HepG2 (cell line): ENCODE data around the gene OR4K17. TPM values are rescaled to one million over a fixed set of nuclear protein-coding genes. Genes with fewer than 3 reads are reported as not detected.

ENCODE experiments used
- ATAC-seq: fragments of 200-7000 bp; cut with Tn5 transposase; 3 replicates; pipeline ENCODE4 v1.9.1; 2020; ENCODE audit warnings: mild to moderate bottlenecking, moderate library complexity
- BruUV-seq: library from RNA; stranded (reverse); fragments of 400-500 nt; replicated peaks from 2 replicates; lab custom pipeline; 2021; lab: Mats Ljungman, UMichigan
- CTCF ChIA-PET: fragments of 300-600 bp; formaldehyde crosslinking; extraction: SDS; loops from one replicate; lab custom pipeline; 2021; ENCODE audit warnings: low total read pairs, inconsistent platforms, low intra/inter-chr PET ratio; lab: Yijun Ruan, JAX
- POLR2A ChIA-PET: fragments of 350-600 bp; sonication (Branson Sonifier 250); formaldehyde crosslinking; loops from one replicate; lab custom pipeline; 2020; ENCODE audit warnings: antibody characterized with exemption, inconsistent platforms; lab: Yijun Ruan, JAX
- DNase-seq: peaks from one replicate; pipeline ENCODE4 v3.0.0-alpha.2; 2015; ENCODE audit warnings: low spot score
- FAIRE-seq: peaks from 3 replicates; lab custom pipeline; 2011; peaks lifted over from hg19 to GRCh38; lab: Jason Lieb, UNC
- H2AFZ ChIP-seq: one replicate; pipeline ENCODE4 v1.6.1; 2011; ENCODE audit warnings: low read length, inconsistent platforms
- H3K27ac ChIP-seq: fragments of 300-600 bp; 3 replicates; pipeline ENCODE4 v1.8.0; 2011; ENCODE audit warnings: mixed run types, mild to moderate bottlenecking, mixed read lengths, low read length, inconsistent platforms; ENCODE audit not compliant: insufficient read depth; ENCODE audit errors: extremely low read length
- H3K27me3 ChIP-seq, 2 experiments: fragments of 200-600 bp in 1 of 2; 2 replicates in 1 of 2; 3 replicates in 1 of 2; pipeline versions ENCODE4 v1.6.0 to v1.8.0; 2011; ENCODE audit warnings: low read length in 2 of 2, mild to moderate bottlenecking in 2 of 2, moderate library complexity in 2 of 2, inconsistent platforms in 1 of 2; ENCODE audit not compliant: insufficient read depth in 2 of 2, control insufficient read depth in 1 of 2
- H3K36me3 ChIP-seq, 2 experiments: fragments of 200-600 bp in 1 of 2; replicated peaks in 1 of 2; 2 replicates in 1 of 2; 3 replicates in 1 of 2; pipeline versions ENCODE4 v1.5.1 to v1.8.0; 2011; ENCODE audit warnings: low read length in 2 of 2, inconsistent platforms in 1 of 2; ENCODE audit not compliant: insufficient read depth in 2 of 2, control insufficient read depth in 1 of 2
- H3K4me1 ChIP-seq: 2 replicates; pipeline ENCODE4 v1.5.1; 2012; ENCODE audit warnings: low read length, inconsistent platforms; ENCODE audit not compliant: insufficient read depth
- H3K4me2 ChIP-seq: 2 replicates; pipeline ENCODE4 v1.6.0; 2011; ENCODE audit warnings: low read depth, low read length, inconsistent platforms
- H3K4me3 ChIP-seq, 3 experiments: fragments of 200-600 bp in 1 of 3; sonication (generic), shearing (Covaris generic) in 1 of 3; replicated peaks in 1 of 3; 2 replicates each; pipeline ENCODE4 v1.5.1; 2011 to 2016; ENCODE audit warnings: low read length in 3 of 3, inconsistent platforms in 2 of 3, low read depth in 2 of 3, mild to moderate bottlenecking in 2 of 3, control low read depth in 1 of 3, mixed read lengths in 1 of 3; ENCODE audit not compliant: insufficient read depth in 1 of 3
- H3K79me2 ChIP-seq: one replicate; pipeline ENCODE4 v1.6.1; 2011; ENCODE audit warnings: low read length, inconsistent platforms; ENCODE audit not compliant: insufficient read depth
- H3K9ac ChIP-seq: 2 replicates; pipeline ENCODE4 v1.6.0; 2011; ENCODE audit warnings: mild to moderate bottlenecking, low read depth, low read length, inconsistent platforms; ENCODE audit not compliant: insufficient read depth
- H3K9me3 ChIP-seq: 2 replicates; pipeline ENCODE4 v1.5.1; 2012; ENCODE audit warnings: mild to moderate bottlenecking, low read length
- H4K20me1 ChIP-seq: 2 replicates; pipeline ENCODE4 v1.6.0; 2011; ENCODE audit warnings: inconsistent platforms, mild to moderate bottlenecking, low read length, moderate library complexity; ENCODE audit not compliant: insufficient read depth
- HMGXB3 ChIP-seq: sonication (generic); formaldehyde crosslinking; IDR thresholded peaks from 2 replicates; pipeline ENCODE4 v1.4.0; 2020; ENCODE audit warnings: missing genetic modification reagents, borderline replicate concordance
- WGBS: methylation state at CpG from one replicate; pipeline ENCODE4 v1.1.6; 2017; ENCODE audit warnings: low lambda C conversion rate; 5-methylcytosine and 5-hydroxymethylcytosine counted together
- in situ Hi-C: cut with HindIII; loops from 2 replicates; pipeline ENCODE4 v1.10.0; 2017; ENCODE audit warnings: low pct_unique_long_range_greater_than_20kb; ENCODE audit not compliant: extremely low pct_ligation_motif_present
- intact Hi-C: fragments of 100-400 bp; cut with micrococcal nuclease; formaldehyde crosslinking; loops from one replicate; pipeline ENCODE4 v1.10.0; 2022; ENCODE audit not compliant: unreplicated experiment
- polyA plus RNA-seq, 8 experiments: library from polyadenylated mRNA; depleted of rRNA in 3 of 8; stranded (reverse) in 7 of 8; unstranded in 1 of 8; fragments of >200 nt; fragmentation: Illumina TruSeq in 4 of 8; extraction: Trizol in 4 of 8; gene quantifications; 2 replicates each; pipeline versions ENCODE4 v1.2.1 to v1.2.3, GENCODE V29; 2011 to 2016; ENCODE audit warnings: low read depth in 4 of 8, missing spikeins in 1 of 8, mixed read lengths in 1 of 8; ENCODE audit not compliant: insufficient read depth in 1 of 8
- total RNA-seq, 5 experiments: library from RNA; depleted of rRNA; stranded (reverse); fragments of >200 nt; fragmentation: Illumina TruSeq; extraction: Trizol; gene quantifications; 2 replicates each; pipeline ENCODE4 v1.2.3, GENCODE V29; 2016; ENCODE audit warnings: low read depth in 1 of 5

The OR4K17 gene
- total and polyA plus RNA-seq, 2 of the 13 experiments (the other 11 are each of a cell fraction or from before 2014, with no cell fraction given) = not detected

DNA sequence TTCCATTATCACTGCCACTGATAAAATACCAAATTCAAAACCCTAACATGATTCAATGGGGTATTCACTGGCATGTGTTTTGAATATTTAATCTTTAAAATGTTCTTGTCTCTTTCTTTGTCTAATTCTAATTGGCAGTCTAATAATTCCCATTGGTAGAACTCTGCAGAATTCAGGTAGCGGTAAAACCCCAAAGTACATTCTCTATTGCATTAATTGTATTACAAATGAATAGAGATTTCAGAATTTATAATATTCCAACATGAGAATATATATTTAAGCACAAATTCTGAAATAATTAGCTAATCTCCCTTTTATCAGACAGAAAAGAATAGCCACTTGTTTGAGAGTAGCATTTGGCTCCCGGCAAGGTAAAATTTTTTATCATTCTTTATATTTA is 28.0 kb downstream of the OR4K17 start, which contains the start of gene OR4N5:
Gene OR4N5, plus strand, starts transcription at position 301 of the 400 bp plus-strand sequence. CDS start 4,916 bp downstream, outside the sequence.
- no peak for FAIRE-seq
- H3K4me2 ChIP-seq = no peak within 1 kb of the TSS

More for the DNA sequence above, 28.0 kb downstream of the OR4K17 start, which contains the start of gene OR4N5:
- Histone ChIP-seq H2AFZ (no peak within 1 kb of the TSS), H3K4me3 (no peak within 1 kb of the TSS), H3K27me3 (no peaks in the 10 kb centered on the region), H3K4me1 (no peaks in the 10 kb centered on the region), H3K79me2 (no peaks in the 10 kb centered on the region), H4K20me1 (no peaks in the 10 kb centered on the region), H3K9me3 (no peaks in the 10 kb centered on the region), H3K27ac (no peak within 1 kb of the TSS), H3K9ac (no peak within 1 kb of the TSS), H3K36me3 (no peaks in the 10 kb centered on the region)
- in situ Hi-C loops (no loop called here), intact Hi-C loops (no loop called here)
- no peak for TF ChIP-seq HMGXB3 (CRISPR knock-in tag)
- DNase-seq (no peak), ATAC-seq (no peak)
- ChIA-PET CTCF (no interaction called here), POLR2A (no interaction called here)
- BruUV-seq = no TSS peak
- WGBS = 2% methylated on average over 2 of the region's 2 CpGs
